ENCODE measurements around the gene PLIN3.
"Not testable (repeated sequence)": the region's sequence is repeated elsewhere in the genome, so short reads cannot be mapped to it uniquely, and the experiment has no call there.

DNA sequence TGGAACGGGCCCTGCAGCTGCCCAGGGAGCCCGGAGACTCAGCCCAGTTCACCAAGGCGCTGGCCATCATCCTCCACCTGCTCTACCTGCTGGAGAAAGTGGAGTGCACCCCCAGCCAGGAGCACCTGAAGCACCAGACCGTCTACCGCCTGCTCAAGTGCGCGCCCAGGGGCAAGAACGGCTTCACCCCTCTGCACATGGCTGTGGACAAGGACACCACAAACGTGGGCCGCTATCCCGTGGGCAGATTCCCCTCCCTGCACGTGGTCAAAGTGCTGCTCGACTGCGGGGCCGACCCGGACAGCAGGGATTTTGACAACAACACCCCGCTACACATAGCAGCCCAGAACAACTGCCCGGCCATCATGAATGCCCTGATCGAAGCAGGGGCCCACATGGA, 74.2 kb downstream of the PLIN3 start:
- TF ChIP-seq RCOR1 (IDR thresholded peaks at IDR 0.05; ENCODE audit: borderline replicate concordance in 1 of 2, low read depth in 2 of 2, low read length in 2 of 2); GTF3C2 (IDR thresholded peaks at IDR 0.05; ENCODE audit: borderline replicate concordance, extremely low read depth, insufficient read length): not testable (repeated sequence)

Measured in K562 (cell line).